Peyer's patch (tissue), 4 donors: Measurements from ENCODE around the gene TLR5.

Source experiments
- CTCF ChIP-seq, 6 experiments: fragments of 450-650 bp in 4 of 6; fragments of 200-600 bp in 2 of 6; sonication (generic) in 1 of 6; IDR thresholded peaks; one replicate each; pipeline ENCODE4 v1.5.1; 2017 to 2019; ENCODE audit warnings: antibody characterized with exemption in 6 of 6, mild to moderate bottlenecking in 3 of 6, moderate library complexity in 1 of 6
- POLR2A ChIP-seq, 2 donors: fragments of 450-650 bp; IDR thresholded peaks; one replicate each; pipeline ENCODE4 v1.5.1; 2017; ENCODE audit warnings: antibody characterized with exemption in 2 of 2, mild to moderate bottlenecking in 2 of 2, moderate library complexity in 2 of 2

DNA sequence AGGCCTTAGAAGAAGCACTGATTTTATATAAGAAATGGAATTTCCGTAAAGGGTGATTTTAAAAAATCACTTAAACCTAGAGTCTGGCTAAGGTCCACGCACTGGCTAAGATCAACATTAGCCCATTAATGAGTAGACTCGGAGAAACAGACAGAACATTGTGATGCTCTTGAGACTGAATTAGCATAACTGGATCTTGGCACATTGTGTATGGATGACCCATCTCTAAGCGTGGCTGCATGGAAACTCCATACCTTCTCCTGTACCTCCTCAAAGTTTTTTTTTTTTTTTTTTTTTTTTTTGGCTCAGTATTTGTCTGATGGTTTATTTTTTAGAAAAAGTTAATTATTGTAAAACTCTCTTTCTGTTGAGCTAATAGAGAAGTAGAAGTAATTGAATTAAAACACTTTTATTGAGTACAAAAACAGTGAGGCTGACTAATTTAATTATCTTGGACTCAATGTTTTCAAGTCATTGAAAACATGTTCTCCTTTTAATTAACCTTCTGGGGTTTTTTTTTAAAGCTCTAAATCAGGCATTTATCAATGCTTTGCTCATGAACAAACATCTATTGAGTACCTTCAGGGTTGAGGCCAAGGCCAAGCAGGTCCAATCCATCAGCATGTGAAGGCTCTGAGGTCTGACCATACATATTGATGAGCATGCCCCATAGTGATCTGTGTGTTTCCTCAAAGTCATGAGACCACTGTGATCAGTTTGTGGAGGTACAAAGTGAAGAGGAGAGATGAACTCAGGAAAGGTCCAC lies 74.0 kb downstream of the TLR5 start:
- TF ChIP-seq POLR2A (IDR thresholded peaks at IDR 0.05) (no peak), CTCF (IDR thresholded peaks at IDR 0.05) (no peak)
